ENCODE measurements around the gene STARD3.

STARD3 gene

DNA sequence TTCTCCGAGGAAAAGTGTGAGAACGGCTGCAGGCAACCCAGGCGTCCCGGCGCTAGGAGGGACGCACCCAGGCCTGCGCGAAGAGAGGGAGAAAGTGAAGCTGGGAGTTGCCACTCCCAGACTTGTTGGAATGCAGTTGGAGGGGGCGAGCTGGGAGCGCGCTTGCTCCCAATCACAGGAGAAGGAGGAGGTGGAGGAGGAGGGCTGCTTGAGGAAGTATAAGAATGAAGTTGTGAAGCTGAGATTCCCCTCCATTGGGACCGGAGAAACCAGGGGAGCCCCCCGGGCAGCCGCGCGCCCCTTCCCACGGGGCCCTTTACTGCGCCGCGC, 62.8 kb downstream of the STARD3 start, which contains the start of gene ERBB2:
Gene ERBB2 (plus strand): TSS at position 247 of the 330 bp plus-strand sequence. CDS start 175 bp downstream, outside the sequence.
- H4K20me1 ChIP-seq (ENCODE audit: insufficient read depth, low read length): no peaks in the 10 kb centered on the region
- H3K4me1 ChIP-seq (ENCODE audit: insufficient read depth, low read length, severe bottlenecking): no peaks in the 10 kb centered on the region
- no peaks in the 10 kb centered on the region for H3K27me3 ChIP-seq (ENCODE audit: insufficient read depth, low read length)
- no peak within 1 kb of the TSS for H3K4me2 ChIP-seq (ENCODE audit: low read length)
- H2AFZ ChIP-seq (ENCODE audit: low read length): no peak within 1 kb of the TSS
- no peaks in the 10 kb centered on the region for H3K79me2 ChIP-seq (ENCODE audit: insufficient read depth, low read length)
- H3K9me2 ChIP-seq (ENCODE audit: low read depth, low read length): no peaks in the 10 kb centered on the region
- H3K36me3 ChIP-seq (ENCODE audit: insufficient read depth, low read length): no peaks in the 10 kb centered on the region; the same call in 1 of the 2 replicates
- no peak for TF ChIP-seq EZH2 (IDR thresholded peaks at IDR 0.05; ENCODE audit: borderline replicate concordance, low read length)
- TF ChIP-seq, protein P1, sequence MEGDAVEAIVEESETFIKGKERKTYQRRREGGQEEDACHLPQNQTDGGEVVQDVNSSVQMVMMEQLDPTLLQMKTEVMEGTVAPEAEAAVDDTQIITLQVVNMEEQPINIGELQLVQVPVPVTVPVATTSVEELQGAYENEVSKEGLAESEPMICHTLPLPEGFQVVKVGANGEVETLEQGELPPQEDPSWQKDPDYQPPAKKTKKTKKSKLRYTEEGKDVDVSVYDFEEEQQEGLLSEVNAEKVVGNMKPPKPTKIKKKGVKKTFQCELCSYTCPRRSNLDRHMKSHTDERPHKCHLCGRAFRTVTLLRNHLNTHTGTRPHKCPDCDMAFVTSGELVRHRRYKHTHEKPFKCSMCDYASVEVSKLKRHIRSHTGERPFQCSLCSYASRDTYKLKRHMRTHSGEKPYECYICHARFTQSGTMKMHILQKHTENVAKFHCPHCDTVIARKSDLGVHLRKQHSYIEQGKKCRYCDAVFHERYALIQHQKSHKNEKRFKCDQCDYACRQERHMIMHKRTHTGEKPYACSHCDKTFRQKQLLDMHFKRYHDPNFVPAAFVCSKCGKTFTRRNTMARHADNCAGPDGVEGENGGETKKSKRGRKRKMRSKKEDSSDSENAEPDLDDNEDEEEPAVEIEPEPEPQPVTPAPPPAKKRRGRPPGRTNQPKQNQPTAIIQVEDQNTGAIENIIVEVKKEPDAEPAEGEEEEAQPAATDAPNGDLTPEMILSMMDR (IDR thresholded peaks at IDR 0.05; ENCODE audit: low read length): no peak
- H3F3A ChIP-seq (ENCODE audit: insufficient read depth, low read length): no peaks in the 10 kb centered on the region
- no peaks in the 10 kb centered on the region for H3K9me3 ChIP-seq (ENCODE audit: low read length)
- H3K4me3 ChIP-seq (ENCODE audit: low read depth, low read length, poor library complexity, severe bottlenecking): no peak within 1 kb of the TSS
- no peak within 1 kb of the TSS for H3K9ac ChIP-seq (ENCODE audit: low read length)
- no peak within 1 kb of the TSS for H3K27ac ChIP-seq (ENCODE audit: low read depth, low read length, poor library complexity, severe bottlenecking)

GRCh38 chr17:39700148-39700987, 63.4 kb downstream of the STARD3 start:
- H3K79me2 ChIP-seq (ENCODE audit: insufficient read depth, low read length): no peaks in the 10 kb centered on the region
- no peaks in the 10 kb centered on the region for H3F3A ChIP-seq (ENCODE audit: insufficient read depth, low read length)
- no peak overlapping the region for H2AFZ ChIP-seq (ENCODE audit: low read length)
- H3K9me2 ChIP-seq (ENCODE audit: low read depth, low read length): no peaks in the 10 kb centered on the region
- no peaks in the 10 kb centered on the region for H3K27me3 ChIP-seq (ENCODE audit: insufficient read depth, low read length)
- no peak overlapping the region for H3K9ac ChIP-seq (ENCODE audit: low read length)
- no peak overlapping the region for H3K27ac ChIP-seq (ENCODE audit: low read depth, low read length, poor library complexity, severe bottlenecking)
- no peaks in the 10 kb centered on the region for H4K20me1 ChIP-seq (ENCODE audit: insufficient read depth, low read length)
- no peaks in the 10 kb centered on the region; the same call in 1 of the 2 replicates for H3K36me3 ChIP-seq (ENCODE audit: insufficient read depth, low read length)
- H3K4me3 ChIP-seq (ENCODE audit: low read depth, low read length, poor library complexity, severe bottlenecking): no peak overlapping the region
- H3K9me3 ChIP-seq (ENCODE audit: low read length): no peaks in the 10 kb centered on the region
- TF ChIP-seq, protein P1 (IDR thresholded peaks at IDR 0.05; ENCODE audit: low read length): no peak
- no peak for TF ChIP-seq EZH2 (IDR thresholded peaks at IDR 0.05; ENCODE audit: borderline replicate concordance, low read length)
- H3K4me1 ChIP-seq (ENCODE audit: insufficient read depth, low read length, severe bottlenecking): no peaks in the 10 kb centered on the region
- no peak overlapping the region for H3K4me2 ChIP-seq (ENCODE audit: low read length)

- H3K9me2 ChIP-seq (ENCODE audit: low read depth, low read length): no peaks in the 10 kb centered on the region
- no peaks in the 10 kb centered on the region for H3K4me1 ChIP-seq (ENCODE audit: insufficient read depth, low read length, severe bottlenecking)
- no peaks in the 10 kb centered on the region for H3K9me3 ChIP-seq (ENCODE audit: low read length)
- H4K20me1 ChIP-seq (ENCODE audit: insufficient read depth, low read length): no peaks in the 10 kb centered on the region
- no peak for TF ChIP-seq EZH2 (IDR thresholded peaks at IDR 0.05; ENCODE audit: borderline replicate concordance, low read length)
- TF ChIP-seq, protein P1 (IDR thresholded peaks at IDR 0.05; ENCODE audit: low read length): no peak
- no peak overlapping the region for H3K27ac ChIP-seq (ENCODE audit: low read depth, low read length, poor library complexity, severe bottlenecking)
- H3K79me2 ChIP-seq (ENCODE audit: insufficient read depth, low read length): no peaks in the 10 kb centered on the region
- H3K36me3 ChIP-seq (ENCODE audit: insufficient read depth, low read length): no peaks in the 10 kb centered on the region; the same call in 1 of the 2 replicates
- no peaks in the 10 kb centered on the region for H3K27me3 ChIP-seq (ENCODE audit: insufficient read depth, low read length)
- H3K4me3 ChIP-seq (ENCODE audit: low read depth, low read length, poor library complexity, severe bottlenecking): no peak overlapping the region
- no peak overlapping the region for H2AFZ ChIP-seq (ENCODE audit: low read length)
- H3F3A ChIP-seq (ENCODE audit: insufficient read depth, low read length): no peaks in the 10 kb centered on the region
- H3K4me2 ChIP-seq (ENCODE audit: low read length): no peak overlapping the region
- no peak overlapping the region for H3K9ac ChIP-seq (ENCODE audit: low read length)
These were observed 64.3 kb downstream of the STARD3 start for GRCh38 chr17:39701012-39701783.
